CD4-positive, alpha-beta T cell treated with Interleukin-1 beta for 1 hour (primary cell): ENCODE data around the gene HMX2.
A peak's percentile ranks its signal among the peaks of the same experiment; 100 is the strongest.
"Not testable (repeated sequence)": the region's sequence is repeated elsewhere in the genome, so short reads cannot be mapped to it uniquely, and the experiment has no call there.

Experiments
- DNase-seq, 2 donors: peaks; one replicate each; pipeline ENCODE4 v3.0.0-alpha.2; 2020 to 2022

HMX2 gene

GRCh38 chr10:123153486-123154091, 5.7 kb downstream of the HMX2 start:
- no peak for DNase-seq

DNA sequence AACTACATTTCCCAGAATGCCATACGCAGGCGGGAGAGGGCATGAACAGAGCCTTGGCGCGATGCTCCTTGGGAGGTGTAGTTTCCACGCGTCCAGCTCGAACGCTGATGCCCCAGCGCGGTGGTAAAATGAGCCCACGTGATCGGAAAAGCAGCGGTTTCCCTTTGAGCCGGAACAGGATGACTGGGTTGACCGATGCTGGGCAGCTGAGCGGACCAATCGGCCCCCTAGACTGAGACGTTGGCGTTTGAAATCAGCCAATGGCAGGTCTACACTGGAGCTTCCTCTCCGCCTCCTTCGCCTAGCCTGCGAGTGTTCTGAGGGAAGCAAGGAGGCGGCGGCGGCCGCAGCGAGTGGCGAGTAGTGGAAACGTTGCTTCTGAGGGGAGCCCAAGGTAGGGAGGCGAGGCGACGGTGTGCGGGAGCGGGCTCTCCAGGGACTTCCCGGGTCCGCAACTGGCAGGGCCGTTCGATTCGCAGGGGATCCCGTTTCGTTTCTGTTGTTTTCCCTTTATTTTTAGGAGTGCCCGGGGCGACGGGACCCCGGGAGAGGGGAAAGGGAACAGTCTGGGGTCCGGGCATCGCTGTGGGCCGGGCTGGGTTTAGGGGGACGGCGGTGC, 6.3 kb downstream of the HMX2 start, which contains the start of gene BUB3:
BUB3 (plus strand) TSS at position 311 of the 619 bp plus-strand sequence. CDS start 516 bp downstream, outside the sequence.
- peak; percentile 97 to 98 for DNase-seq

GRCh38 chr10:123154711-123155505, 7.0 kb downstream of the HMX2 start:
- DNase-seq: peak; percentile 42

DNA sequence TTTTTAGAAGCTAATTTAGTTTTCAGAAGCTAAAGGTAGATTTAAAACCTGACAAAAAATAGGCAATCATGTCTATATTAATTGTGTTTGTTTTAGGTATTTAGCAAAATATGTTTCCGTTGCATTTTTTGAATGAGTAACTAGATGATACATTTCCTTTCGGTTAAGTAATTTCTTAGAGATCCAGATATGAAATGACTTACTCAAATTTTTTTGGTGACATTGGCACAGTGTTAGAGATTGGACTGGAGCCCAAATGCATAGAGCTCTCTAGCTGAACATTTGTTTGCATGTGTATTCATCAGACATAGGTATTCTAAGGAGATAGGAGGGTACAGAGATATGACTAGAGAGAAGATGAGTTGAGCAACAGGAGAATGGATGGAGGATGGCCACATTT, 8.1 kb downstream of the HMX2 start:
- no peak for DNase-seq

DNA sequence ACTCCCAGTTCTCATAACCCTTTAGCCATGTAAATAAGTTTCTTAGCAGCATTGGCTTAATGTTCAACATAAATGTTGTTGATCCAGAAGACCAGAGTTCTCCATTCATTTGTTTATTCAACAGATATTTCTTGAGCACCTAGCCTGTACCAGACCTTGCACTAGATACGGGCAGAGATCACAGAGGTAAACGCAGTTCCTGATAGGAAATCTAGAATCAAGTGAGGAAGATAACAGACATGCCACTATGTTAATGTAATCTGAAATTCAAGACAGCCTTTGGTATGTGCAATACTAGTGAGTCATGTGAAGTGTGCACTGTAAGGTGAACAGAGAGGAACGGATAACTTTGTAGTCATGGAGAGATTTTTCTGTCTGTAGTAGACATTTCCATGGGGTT, 9.3 kb downstream of the HMX2 start:
- DNase-seq: no peak

DNA sequence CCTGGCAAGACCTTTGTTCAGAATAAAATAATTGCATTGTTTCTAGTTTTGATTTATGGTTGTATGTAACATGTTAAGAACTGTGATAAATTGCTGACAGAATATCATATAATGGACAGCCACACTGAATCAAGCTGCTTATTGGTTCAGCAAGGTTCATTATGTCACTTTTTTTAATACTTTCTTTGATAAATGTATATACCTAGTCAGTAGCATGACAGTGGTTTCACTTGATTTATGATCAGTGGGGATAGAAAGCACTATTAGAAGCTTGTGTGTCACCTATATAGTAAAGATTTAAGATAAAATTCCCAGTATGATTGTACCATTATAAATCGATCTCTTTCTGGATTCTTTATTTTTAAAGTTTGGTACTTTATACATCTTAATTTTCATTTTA, 10.7 kb downstream of the HMX2 start:
- no peak for DNase-seq

GRCh38 chr10:123160311-123160980, 12.5 kb downstream of the HMX2 start:
- DNase-seq: peak in 1 of 2 donors; percentile 65

DNA sequence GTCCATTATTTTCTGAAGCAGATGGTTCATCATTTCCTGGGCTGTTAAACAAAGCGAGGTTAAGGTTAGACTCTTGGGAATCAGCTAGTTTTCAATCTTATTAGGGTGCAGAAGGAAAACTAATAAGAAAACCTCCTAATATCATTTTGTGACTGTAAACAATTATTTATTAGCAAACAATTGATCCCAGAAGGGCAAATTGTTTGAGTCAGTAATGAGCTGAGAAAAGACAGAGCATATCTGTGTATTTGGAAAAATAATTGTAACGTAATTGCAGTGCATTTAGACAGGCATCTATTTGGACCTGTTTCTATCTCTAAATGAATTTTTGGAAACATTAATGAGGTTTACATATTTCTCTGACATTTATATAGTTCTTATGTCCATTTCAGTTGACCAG, 16.4 kb downstream of the HMX2 start:
- DNase-seq: no peak

DNA sequence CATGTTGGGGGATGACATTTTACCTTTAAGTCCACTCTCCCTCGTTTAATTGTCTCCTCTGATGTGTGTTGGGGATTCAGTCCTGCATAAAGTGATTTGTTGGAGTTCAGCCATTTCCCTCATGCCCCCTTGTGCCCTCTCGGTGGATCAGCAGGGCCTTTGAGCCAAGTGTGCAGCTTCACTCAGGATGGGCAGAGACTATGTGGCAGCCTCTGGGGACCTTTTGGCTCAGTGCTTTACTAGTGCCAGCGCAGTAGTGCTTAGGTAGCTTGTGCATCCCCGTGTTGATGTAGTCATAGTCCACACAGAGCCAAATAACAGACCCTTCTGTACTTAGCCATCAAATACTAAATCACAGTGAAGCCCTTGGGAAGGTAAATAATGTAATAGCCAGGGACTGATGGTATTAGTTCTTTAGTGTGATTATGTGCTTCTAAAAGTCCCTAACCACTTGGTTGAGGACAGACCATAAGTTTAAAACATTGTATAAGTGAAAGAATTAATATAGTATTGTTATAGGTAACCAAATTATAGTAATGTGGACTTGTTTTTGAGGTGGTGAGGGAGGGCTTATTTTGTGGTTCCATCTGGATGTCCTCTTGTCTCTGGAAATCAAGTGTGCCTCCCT, 17.6 kb downstream of the HMX2 start:
- DNase-seq: no peak

- DNase-seq: no peak
These were observed 18.7 kb downstream of the HMX2 start for GRCh38 chr10:123166618-123167017.

DNA sequence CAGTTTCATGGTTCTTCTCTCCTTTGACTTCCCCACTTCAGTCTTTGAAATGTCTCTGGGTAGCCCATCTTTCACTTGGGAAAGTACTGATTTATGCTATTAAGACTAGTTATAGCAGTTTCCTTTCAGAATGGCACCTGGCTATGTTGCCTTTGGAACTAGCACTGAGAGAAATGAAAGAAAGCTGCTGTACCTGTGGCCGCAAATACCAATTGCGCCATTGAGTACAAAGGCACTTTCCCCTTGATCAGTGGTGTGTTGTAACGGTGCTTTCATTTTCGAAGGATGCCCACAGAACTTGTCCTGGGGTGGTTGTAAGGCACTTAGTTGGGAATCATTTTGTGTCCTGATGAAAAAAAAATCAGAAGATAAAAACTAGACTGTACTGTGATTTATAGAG, 23.0 kb downstream of the HMX2 start:
- DNase-seq: no peak

DNA sequence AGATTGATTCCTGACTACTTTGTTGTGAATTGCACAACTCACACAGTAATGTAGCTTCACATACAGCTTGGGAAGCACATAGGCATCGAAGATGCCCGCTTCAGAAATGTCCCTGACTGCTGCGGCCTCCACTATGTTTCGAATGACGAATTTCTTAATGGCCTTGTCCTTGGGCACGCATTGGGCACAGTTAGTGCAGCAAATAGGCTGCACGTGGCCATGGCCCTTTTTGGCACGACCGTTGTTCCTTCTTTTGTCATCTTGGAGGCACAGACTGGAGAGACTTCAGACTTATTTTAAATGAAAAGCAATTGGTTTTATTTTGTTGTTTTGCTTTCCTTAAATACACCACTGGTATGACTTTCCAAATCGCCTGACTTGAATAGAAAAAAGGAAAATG, 23.7 kb downstream of the HMX2 start:
- not testable (repeated sequence) for DNase-seq

GRCh38 chr10:123175389-123176387, 27.8 kb downstream of the HMX2 start:
- DNase-seq: no peak

GRCh38 chr10:123178390-123178789, 30.5 kb downstream of the HMX2 start:
- DNase-seq: not testable (repeated sequence)

DNA sequence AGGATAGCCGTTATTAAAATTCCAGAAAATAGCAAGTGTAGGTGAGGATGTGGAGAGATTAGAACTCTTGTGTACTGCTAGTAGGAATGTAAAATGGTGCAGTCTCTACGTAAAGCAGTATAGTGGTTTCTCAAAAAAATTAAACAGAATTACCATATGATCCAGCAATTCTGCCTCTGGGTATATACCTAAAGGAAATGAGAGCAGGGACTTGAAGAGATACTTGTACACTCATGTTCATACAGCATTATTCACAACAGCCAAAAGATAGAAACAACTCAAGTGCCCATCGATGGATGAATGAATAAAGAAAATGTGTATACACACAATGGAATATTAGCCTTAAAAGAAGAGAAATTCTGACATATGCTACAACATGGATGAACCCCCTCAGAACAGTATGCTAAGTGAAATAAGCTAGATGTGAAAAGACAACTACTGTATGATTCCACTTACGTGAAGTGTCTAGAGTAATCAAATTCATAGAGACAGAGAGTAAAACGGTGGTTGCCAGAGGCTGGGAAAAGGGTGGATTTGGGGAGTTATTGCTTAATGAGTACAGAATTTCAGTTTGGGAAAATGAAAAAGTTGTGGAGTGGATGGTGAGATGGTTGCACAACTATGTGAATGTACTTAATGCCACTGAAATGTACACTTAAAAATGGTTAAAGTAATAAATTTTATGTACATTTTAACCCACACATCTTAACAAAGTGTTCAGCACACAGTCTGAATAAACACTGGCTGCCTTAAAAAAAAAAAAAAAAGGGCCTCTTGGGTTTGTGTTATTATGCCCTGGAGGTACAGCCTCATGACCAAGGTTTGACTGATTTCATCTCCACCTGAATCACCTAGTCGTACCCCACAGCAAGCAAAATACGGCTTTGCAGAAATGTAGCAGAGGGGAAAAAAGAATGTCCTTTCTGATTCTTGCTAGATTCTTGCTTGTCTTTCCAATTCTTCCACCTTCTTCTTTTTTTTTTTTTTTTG, 32.5 kb downstream of the HMX2 start:
- no peak for DNase-seq

DNA sequence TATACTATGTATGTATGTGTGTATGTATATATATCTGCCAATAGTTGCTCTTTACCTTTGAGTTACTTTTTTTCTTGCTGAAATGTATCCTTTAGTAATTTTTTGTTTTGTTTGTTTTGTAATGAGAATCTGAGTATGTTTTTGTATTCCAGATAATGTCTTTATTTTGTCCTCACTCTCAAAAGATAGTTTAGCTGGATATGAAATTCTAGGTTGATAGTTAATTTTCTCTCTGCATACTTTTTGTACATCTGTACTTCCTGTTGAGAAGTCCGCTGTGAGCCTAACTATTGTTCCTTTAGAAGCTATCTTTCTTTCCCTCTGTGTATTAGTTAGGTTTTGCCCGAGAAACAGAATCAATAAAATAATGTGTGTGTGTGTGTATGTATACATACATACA, 35.8 kb downstream of the HMX2 start:
- no peak for DNase-seq

- no peak for DNase-seq
These were observed 39.8 kb downstream of the HMX2 start for GRCh38 chr10:123187781-123188180.

- no peak for DNase-seq
These were observed 44.0 kb downstream of the HMX2 start for GRCh38 chr10:123191886-123192285.

DNA sequence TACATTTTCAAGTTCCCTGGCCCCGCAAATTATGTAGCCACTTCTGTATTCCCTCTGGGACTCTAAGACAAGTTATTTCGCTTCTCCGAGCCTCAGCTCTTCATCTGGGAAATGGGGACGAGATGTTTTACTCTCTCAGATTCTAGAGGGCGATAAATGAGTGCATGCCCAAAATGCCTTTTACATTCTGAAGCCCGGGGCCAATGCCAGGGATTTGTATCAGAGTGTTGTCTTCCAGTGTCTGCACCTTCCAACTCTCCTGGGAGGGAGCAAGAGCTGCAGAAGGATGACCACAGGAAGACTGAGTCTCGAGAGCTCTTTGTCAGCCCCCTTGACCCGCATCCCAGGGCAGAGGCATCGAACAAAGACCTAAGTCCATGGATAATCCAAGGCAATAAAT, 46.1 kb downstream of the HMX2 start:
- DNase-seq: no peak
